GM18870 (cell line): Measurements from ENCODE around the gene THSD4.

Experiments used
- ATAC-seq: cut with Tn5 transposase; IDR thresholded peaks from one replicate; pipeline ENCODE4 v1.9.1; 2021; ENCODE audit warnings: moderate library complexity; ENCODE audit not compliant: unreplicated experiment

The THSD4 gene

GRCh38 chr15:71559616-71560015 lies 444.3 kb downstream of the THSD4 start:
- ATAC-seq, result no peak

GRCh38 chr15:71562251-71562650 lies 447.0 kb downstream of the THSD4 start:
- ATAC-seq, result no peak

GRCh38 chr15:71564217-71564616 lies 448.9 kb downstream of the THSD4 start:
- no peak for ATAC-seq

DNA sequence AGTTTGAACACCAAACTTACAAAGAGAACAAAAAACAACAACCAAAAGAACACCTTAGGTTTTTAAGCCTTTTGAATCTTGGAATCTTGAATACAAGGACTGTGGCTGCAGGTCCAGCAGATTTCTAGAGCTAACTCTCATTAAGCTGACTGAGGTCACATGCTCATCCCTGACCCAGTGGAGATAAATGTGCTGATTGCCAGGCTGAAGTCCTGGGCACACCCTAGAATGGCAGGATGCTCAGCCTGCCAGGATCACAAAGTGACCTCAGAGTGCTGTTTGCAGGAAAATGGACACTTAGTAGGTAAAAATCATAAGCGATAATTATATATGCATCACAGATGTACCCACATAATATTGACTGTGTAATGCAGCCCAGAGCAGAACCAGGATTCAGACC lies 449.7 kb downstream of the THSD4 start:
- ATAC-seq, result no peak

- ATAC-seq, result no peak
Measured at GRCh38 chr15:71565631-71566160, 450.4 kb downstream of the THSD4 start.

DNA sequence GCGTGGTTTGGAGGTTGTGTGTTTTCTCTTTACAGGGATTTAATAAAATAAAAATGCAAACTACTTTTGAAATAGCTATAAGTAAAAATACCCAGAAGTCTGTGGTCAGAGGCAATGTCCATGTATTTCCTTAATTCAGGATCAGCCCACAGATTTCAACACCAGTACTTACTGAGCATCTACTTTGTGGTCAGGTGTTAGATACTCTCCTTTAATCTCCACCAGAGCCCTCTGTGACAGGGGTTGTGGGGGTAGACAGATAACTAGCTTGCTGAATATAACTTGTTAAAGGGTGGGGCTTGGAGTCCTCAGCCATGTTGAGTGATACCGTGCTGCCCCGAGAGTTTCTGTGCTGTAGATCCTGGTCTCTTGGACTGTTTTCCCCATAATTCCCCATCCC lies 451.0 kb downstream of the THSD4 start:
- no peak for ATAC-seq

DNA sequence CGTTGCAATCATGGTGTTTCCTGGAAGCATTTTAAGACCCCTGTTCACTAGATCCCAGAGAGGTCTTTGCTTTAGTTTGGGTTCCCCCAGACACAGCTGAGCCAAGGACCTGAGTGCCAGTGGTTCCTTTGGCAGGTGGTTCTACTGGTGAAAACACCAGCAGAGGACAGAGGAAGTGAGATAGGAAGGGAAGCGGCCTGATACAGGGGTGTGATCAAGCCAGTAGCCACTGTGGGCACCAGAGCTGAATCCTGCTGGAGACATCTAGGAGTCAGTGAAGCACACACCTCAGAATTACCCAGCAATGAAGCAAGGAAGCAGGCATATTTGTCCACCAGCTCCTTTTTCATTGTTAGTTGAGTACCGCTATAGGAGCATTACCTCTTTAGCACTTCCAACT lies 451.9 kb downstream of the THSD4 start:
- no peak for ATAC-seq

GRCh38 chr15:71568227-71568626 lies 453.0 kb downstream of the THSD4 start:
- no peak for ATAC-seq

DNA sequence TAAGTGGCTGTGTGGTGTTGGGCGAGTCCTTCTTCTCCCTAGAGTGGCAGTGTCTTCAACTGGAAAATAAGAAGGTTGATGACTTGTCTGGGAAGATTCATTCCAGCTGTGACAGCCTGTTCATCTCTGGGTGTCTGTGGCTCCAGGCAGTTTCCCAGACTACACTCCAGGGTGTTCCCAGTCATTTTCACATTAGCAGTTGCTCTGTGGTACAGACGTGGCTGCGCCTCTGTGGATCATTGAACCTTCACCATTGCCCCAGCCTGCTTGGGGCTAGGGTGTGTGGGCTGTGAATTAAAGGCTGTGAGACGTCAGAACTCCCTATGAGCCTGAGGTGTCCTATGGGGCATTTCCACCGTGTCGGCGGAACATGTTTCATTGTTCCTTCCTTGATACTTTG lies 455.5 kb downstream of the THSD4 start:
- ATAC-seq, result no peak

DNA sequence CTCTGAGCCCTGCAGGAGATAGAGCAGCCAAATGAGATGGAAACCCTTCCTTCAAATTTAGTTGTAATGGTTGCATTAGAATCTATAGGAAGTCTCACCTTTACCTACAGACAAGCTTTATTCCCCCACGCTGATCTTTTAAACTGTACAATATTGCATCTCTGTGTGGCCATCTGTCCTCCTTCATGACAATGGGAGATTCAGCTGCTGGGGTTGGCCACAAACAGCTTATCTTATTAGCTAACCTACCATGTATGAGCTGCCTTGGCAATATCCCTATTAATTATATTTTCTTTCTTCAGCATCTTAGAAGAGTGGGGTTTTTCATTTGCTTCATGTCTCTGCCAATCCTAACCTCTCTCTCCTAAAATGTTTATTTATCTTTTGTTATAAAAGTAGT lies 456.4 kb downstream of the THSD4 start:
- no peak for ATAC-seq

DNA sequence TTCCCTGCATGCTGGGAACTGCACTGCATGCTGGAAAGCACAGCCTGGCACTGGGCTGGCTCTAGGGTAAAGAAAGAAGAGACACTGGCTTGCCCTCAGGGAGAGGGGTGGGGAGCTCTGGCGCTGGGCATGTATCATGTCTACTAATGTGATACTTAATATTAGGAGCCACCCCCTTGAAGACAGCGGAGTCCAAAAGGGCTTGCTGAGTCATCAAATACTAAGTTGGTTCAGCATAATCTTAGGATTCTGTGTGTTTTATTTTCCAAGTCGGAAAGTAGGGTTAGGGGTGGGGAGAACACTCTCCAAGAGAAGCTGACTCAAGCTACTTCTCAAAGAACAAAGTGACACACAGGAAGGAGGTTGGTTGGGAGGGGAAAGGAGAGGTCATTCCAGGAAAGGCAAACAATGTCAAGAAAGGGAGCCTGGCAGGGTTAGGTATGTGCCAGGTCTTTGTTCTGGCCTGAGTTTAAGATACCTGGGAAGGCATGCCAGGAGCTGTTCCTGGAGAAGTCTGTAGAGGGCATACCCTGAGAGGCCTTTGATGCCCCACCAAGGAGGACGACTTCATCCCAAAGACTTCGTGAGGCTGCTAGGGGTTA lies 457.3 kb downstream of the THSD4 start:
- ATAC-seq, result no peak

DNA sequence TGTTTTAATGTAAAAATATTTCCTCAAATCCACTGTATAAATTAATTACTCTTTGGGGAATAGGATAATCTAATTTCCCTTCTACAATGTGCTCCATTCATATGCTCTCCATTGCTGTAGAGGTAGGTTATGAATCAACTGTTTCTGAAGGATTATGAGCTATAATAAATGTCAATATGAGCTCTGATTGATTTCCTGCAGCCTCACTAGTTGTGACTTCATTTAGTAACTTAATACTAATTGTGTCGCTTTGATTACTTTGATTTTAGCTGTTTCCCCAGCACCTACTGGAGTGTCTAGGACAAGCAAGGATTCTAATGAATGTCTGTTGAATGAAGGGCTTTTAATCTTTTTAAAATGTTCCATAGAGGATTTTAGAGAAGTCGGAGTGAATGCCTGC lies 458.3 kb downstream of the THSD4 start:
- ATAC-seq, result no peak

DNA sequence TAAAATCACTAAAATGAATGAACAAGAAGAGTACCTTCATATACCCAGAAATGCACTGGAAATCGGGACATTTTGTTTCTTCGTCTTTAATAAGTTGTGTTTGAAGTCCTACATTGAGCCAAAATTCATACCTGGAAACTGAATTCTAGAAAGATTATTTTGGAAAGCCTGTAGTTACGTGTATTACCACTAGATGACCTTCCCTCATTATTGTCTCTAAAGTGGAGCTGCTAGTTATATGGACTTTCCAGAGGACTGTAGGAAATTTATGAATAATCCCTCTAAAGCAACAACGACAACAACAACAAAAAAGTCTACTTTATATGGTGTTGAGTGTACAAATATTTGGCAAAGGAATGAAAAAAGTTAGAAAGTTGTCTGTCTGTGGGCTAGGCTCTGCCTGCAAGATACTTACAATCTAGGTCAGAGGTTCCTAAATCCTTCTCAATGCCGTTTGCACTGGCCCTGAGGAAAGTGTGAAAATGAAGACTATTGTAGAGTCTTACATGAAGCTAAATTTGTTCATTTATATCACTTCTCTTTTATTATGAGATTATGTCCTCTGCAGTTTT lies 460.3 kb downstream of the THSD4 start:
- ATAC-seq, result no peak

GRCh38 chr15:71577071-71577470 lies 461.8 kb downstream of the THSD4 start:
- ATAC-seq, result no peak

DNA sequence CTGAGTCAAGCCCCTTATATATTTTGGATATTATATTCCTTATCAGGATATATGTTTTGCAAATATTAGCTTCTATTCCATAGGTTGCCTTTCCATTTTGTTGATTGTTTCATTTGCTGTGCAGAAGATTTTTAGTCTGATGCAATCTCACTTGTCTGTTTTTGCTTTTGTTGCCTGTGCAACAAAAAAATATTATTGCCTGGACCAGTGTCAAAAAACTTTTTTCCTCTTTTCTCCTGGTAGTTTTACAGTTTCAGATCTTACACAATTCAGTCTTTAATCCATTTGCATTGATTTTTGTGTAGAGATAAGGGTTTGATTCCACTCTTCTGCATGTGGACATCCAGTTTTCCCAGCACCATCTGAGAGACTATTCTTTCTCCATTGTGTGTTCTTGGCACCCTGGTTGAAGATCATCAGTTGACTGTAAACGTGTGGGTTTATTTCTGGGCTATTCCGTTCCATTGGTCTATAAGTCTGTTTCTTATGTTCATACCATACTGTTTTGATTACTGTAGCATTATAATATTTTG lies 466.2 kb downstream of the THSD4 start:
- no peak for ATAC-seq

DNA sequence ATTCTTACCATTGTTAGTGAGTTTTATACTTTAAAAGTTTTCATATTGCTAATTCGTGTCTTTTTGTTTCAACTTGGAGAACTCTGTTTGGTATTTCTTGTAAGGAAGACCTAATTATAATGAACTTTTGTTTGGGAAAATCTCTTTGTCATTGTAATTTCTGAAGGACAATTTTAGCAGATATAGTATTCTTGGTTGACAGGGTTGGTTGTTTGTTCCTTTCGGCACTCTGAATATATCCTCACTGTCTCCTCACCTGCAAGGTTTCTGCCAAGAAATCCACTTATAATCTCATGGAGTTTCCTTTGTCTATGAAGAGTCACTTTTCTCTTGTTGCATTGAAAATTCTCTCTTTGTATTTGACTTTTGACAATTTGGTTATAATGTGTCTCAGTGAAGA lies 469.9 kb downstream of the THSD4 start:
- no peak for ATAC-seq

GRCh38 chr15:71586463-71586862 lies 471.2 kb downstream of the THSD4 start:
- ATAC-seq, result no peak

GRCh38 chr15:71588746-71589145 lies 473.5 kb downstream of the THSD4 start:
- no peak for ATAC-seq

DNA sequence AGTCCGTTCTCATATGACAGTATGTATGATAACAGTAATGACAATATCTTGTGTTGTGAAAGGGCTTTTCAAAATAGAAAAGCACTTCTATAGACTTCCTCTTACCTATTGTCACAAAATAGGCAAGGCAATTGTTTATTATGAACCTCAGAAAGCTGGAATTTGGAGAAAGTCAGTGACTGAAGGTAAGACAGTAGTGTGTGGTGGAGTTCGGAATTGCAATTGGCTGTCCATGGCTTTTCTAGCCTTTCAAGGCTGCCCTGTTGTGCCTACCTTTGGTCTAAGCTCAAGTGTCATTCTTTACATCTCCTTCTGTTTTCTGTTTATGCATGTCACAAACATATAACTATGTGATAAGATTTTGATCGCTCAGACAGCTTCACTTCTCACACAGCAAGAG lies 475.8 kb downstream of the THSD4 start:
- ATAC-seq, result no peak

DNA sequence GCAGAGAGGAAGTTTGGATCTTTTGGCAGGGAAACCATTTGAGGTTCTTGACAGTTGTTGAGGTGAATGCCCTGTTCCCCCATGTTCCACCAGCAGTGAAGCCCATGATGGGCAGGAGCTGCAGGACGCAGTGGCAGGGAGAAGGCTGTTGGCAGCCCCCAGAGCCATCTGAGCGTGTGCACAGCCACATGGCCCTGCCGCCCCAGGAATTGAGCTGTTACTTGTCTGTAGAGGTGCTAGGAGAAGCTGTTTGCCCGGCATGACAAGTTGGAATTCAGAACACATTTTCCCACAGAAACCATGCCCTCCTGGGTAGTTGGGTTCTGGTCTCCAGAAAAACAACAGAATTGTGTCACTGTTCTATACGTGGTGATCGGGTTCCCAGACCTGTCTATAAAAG lies 476.9 kb downstream of the THSD4 start:
- no peak for ATAC-seq

GRCh38 chr15:71595846-71596553 lies 480.7 kb downstream of the THSD4 start:
- ATAC-seq, result no peak

DNA sequence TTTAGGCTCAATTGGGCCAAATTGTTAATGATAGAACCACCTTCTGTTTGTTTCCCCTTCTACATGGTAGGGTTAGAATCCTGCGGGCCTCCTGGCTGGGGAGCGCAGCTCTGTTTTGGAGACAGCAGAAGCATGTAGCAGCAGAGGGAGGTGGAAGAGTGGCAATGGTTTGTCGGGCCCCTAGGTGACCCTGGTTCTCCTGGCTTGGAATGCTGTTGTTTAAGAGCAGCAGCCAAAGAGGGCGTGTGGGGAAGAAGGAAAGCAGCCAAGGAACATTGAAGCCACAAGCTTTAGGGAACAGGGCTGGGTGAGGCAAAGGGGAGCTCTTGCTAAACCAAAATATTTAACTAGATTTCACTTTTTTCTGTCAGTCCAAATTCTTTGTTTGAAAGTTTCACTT lies 481.4 kb downstream of the THSD4 start:
- ATAC-seq, result no peak
